Ishikawa (cell line): ENCODE data around the gene WDR54.

Experiments
- CEBPB ChIP-seq: IDR thresholded peaks from 2 replicates; pipeline ENCODE4 v1.6.1; 2012
- EGR1 ChIP-seq: IDR thresholded peaks from 2 replicates; pipeline ENCODE4 v1.6.1; 2012
- EP300 ChIP-seq: IDR thresholded peaks from 2 replicates; pipeline ENCODE4 v1.6.1; 2012; ENCODE audit warnings: borderline replicate concordance
- FOXM1 ChIP-seq: IDR thresholded peaks from 2 replicates; pipeline ENCODE4 v1.6.1; 2012; ENCODE audit warnings: low read depth, borderline replicate concordance
- MAX ChIP-seq: IDR thresholded peaks from 2 replicates; pipeline ENCODE4 v1.6.1; 2012
- NFIC ChIP-seq: IDR thresholded peaks from 2 replicates; pipeline ENCODE4 v1.6.1; 2012
- RAD21 ChIP-seq: IDR thresholded peaks from 2 replicates; pipeline ENCODE4 v1.6.1; 2012; ENCODE audit warnings: low read depth
- REST ChIP-seq: IDR thresholded peaks from 2 replicates; pipeline ENCODE4 v1.6.1; 2012; ENCODE audit warnings: low read depth, mild to moderate bottlenecking
- TAF1 ChIP-seq: IDR thresholded peaks from 2 replicates; pipeline ENCODE4 v1.6.1; 2012; ENCODE audit warnings: low read depth, mild to moderate bottlenecking
- TCF12 ChIP-seq: IDR thresholded peaks from 2 replicates; pipeline ENCODE4 v1.6.1; 2012; ENCODE audit warnings: low read depth
- TEAD4 ChIP-seq: IDR thresholded peaks from 2 replicates; pipeline ENCODE4 v1.6.1; 2012
- USF1 ChIP-seq: IDR thresholded peaks from 2 replicates; pipeline ENCODE4 v1.6.1; 2012
- YY1 ChIP-seq: IDR thresholded peaks from 2 replicates; pipeline ENCODE4 v1.6.1; 2012; ENCODE audit warnings: low read depth
- ZBTB7A ChIP-seq: IDR thresholded peaks from 2 replicates; pipeline ENCODE4 v1.6.1; 2012; ENCODE audit warnings: low read depth

GRCh38 chr2:74474481-74474880 lies 53.0 kb downstream of the WDR54 start:
- TF ChIP-seq RAD21 (no peak), EP300 (no peak), ZBTB7A (no peak), NFIC (no peak), MAX (no peak), REST (no peak), CEBPB (no peak), TAF1 (no peak), YY1 (no peak), FOXM1 (no peak), USF1 (no peak), TEAD4 (no peak), TCF12 (no peak), EGR1 (no peak)
